ENCODE data around the gene GLCCI1.

The GLCCI1 gene

GRCh38 chr7:8135417-8135816, 166.8 kb downstream of the GLCCI1 start:
- Histone ChIP-seq H3K4me1 (ENCODE audit: control insufficient read depth in 1 of 2, insufficient read depth in 1 of 2, low read depth in 1 of 2, low read length in 1 of 2) (no peaks in the 10 kb centered on the region), H3K27ac (no peak overlapping the region), H3K36me3 (peaks cover 19% of the 10 kb centered on the region), H3K27me3 (no peaks in the 10 kb centered on the region), H3K9me3 (no peaks in the 10 kb centered on the region), H3K4me3 (ENCODE audit: low read depth in 1 of 2, low read length in 1 of 2) (no peak overlapping the region)
- TF ChIP-seq CTCF (IDR thresholded peaks at IDR 0.05), result no peak

DNA sequence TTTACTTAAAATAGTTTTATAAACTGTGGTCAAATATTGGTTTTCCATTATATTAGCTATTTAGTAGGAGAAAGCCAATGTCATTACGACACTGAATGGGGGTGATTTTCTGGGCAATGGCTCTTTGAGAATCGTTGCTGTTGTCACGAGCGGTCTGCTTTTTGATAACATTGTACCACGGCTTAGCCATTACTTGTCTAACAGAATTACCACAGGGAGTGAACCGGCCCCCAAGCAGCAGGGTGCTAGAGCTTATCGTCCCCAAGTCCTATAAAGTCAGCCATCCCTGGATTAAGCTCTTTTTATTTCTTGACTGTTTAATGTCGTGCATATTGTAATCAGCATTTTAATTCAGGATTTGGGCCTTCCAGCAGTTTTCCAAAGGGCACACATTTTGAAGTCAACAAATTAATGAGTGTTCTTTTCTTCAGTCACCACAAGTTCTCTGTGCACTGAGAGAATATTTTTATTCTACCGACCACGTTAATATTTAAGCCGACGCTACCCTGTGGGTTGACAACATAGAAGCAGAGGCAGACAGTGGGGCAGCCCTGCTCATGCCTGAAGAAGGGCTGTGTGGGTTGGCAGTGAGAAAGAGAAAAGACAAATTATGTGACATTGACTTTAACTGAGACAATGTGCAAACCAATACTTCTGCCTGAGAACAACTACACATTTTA, 167.6 kb downstream of the GLCCI1 start:
- H3K9me3 ChIP-seq, result no peaks in the 10 kb centered on the region
- H3K4me1 ChIP-seq (ENCODE audit: control insufficient read depth in 1 of 2, insufficient read depth in 1 of 2, low read depth in 1 of 2, low read length in 1 of 2), result no peaks in the 10 kb centered on the region
- H3K4me3 ChIP-seq (ENCODE audit: low read depth in 1 of 2, low read length in 1 of 2), result no peak overlapping the region
- peaks cover 27% of the 10 kb centered on the region for H3K36me3 ChIP-seq
- H3K27ac ChIP-seq, result no peak overlapping the region
- no peaks in the 10 kb centered on the region for H3K27me3 ChIP-seq
- TF ChIP-seq CTCF (IDR thresholded peaks at IDR 0.05), result no peak
